Uterus (tissue), 2 donors: ENCODE results near the gene PRPF40A.

Source experiments
- POLR2A ChIP-seq, 2 donors: fragments of 450-650 bp; IDR thresholded peaks; one replicate each; pipeline ENCODE4 v1.6.1; 2016; ENCODE audit warnings: antibody characterized with exemption in 2 of 2, mild to moderate bottlenecking in 1 of 2, moderate library complexity in 1 of 2
- TF ChIP-seq, protein P1 (sequence below), 4 experiments: fragments of 200-600 bp in 2 of 4; fragments of 450-650 bp in 2 of 4; sonication (generic) in 2 of 4; IDR thresholded peaks; one replicate each; pipeline ENCODE4 v1.5.1; 2016 to 2019; ENCODE audit warnings: antibody characterized with exemption in 4 of 4, mild to moderate bottlenecking in 2 of 4, moderate library complexity in 1 of 4

DNA sequence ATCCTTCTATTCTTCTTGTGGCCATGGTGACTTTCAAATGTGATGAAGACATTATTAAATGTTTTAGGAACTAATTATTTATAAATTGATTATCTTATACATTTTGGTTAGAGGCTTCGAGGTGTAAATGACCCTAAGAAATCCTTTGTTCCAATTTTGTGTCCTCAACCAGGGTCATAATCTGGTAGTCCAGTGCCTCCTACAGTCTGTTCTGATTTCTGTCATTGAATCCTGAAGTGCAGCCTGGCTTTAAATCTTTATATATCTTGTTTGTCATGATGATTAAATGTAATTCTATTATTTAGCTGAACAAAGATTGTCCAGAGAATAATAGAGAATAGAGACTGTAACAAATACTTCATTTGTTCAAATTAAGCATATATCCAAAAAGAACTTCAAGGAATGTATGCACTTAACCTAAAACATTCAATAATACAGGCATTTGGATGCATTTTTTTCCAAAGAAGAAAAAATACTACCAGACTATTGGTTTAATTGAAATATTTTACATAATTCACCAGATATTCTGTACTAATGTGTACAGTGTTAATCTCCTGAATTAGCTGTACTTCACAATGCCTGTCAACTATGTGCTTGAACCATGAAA lies 89.8 kb downstream of the PRPF40A start:
- TF ChIP-seq, protein P1, sequence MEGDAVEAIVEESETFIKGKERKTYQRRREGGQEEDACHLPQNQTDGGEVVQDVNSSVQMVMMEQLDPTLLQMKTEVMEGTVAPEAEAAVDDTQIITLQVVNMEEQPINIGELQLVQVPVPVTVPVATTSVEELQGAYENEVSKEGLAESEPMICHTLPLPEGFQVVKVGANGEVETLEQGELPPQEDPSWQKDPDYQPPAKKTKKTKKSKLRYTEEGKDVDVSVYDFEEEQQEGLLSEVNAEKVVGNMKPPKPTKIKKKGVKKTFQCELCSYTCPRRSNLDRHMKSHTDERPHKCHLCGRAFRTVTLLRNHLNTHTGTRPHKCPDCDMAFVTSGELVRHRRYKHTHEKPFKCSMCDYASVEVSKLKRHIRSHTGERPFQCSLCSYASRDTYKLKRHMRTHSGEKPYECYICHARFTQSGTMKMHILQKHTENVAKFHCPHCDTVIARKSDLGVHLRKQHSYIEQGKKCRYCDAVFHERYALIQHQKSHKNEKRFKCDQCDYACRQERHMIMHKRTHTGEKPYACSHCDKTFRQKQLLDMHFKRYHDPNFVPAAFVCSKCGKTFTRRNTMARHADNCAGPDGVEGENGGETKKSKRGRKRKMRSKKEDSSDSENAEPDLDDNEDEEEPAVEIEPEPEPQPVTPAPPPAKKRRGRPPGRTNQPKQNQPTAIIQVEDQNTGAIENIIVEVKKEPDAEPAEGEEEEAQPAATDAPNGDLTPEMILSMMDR (IDR thresholded peaks at IDR 0.05) = peak; percentile 33 to 63 (median 43)
- TF ChIP-seq POLR2A (IDR thresholded peaks at IDR 0.05) = no peak
